ENCODE data around the gene LRP6.

DNA sequence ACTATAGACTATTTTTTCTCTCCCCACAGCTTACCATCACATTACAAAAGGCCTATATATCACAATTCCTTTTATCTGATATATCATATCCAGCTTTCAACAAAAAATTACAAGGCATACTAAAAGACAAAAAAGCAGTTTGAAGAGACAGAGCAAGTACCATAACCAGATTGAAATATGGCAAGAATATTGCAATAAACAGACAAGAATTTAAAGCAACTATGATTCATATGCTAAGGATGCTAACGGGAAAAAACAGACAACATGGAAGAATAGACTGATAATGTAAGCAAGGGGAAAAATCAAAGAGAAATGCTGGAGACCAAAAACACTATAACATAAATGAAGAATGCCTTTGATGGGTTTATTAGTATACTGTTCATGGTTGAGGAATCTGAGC, 40.7 kb downstream of the LRP6 start:
- TF ChIP-seq, protein P1, sequence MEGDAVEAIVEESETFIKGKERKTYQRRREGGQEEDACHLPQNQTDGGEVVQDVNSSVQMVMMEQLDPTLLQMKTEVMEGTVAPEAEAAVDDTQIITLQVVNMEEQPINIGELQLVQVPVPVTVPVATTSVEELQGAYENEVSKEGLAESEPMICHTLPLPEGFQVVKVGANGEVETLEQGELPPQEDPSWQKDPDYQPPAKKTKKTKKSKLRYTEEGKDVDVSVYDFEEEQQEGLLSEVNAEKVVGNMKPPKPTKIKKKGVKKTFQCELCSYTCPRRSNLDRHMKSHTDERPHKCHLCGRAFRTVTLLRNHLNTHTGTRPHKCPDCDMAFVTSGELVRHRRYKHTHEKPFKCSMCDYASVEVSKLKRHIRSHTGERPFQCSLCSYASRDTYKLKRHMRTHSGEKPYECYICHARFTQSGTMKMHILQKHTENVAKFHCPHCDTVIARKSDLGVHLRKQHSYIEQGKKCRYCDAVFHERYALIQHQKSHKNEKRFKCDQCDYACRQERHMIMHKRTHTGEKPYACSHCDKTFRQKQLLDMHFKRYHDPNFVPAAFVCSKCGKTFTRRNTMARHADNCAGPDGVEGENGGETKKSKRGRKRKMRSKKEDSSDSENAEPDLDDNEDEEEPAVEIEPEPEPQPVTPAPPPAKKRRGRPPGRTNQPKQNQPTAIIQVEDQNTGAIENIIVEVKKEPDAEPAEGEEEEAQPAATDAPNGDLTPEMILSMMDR (conservative IDR thresholded peaks at IDR 0.05; ENCODE audit: low read length) = no peak
- TF ChIP-seq EZH2phosphoT487 (IDR thresholded peaks at IDR 0.05; ENCODE audit: borderline replicate concordance) = no peak

Data from Loucy (cell line).